ES-I3 (cell line): ENCODE data around the gene PCDHGA1.

ENCODE experiments used
- H3K36me3 ChIP-seq: 2 replicates; pipeline ENCODE4 v1.6.1; 2013; ENCODE audit warnings: mild to moderate bottlenecking, low read length, control low read depth, moderate library complexity; ENCODE audit not compliant: insufficient read depth
- H3K4me1 ChIP-seq: 2 replicates; pipeline ENCODE4 v1.6.1; 2013; ENCODE audit warnings: mild to moderate bottlenecking, control low read depth, low read length; ENCODE audit not compliant: insufficient read depth
- H3K9ac ChIP-seq: 2 replicates; pipeline ENCODE4 v1.6.1; 2013; ENCODE audit warnings: low read depth, mild to moderate bottlenecking, low read length, moderate library complexity
- H3K9me3 ChIP-seq: 2 replicates; pipeline ENCODE4 v1.6.1; 2013; ENCODE audit warnings: mild to moderate bottlenecking, low read length, moderate library complexity; ENCODE audit not compliant: control insufficient read depth, insufficient read depth

PCDHGA1 gene

GRCh38 chr5:141506381-141507155 is 176.3 kb downstream of the PCDHGA1 start:
- H3K36me3 ChIP-seq: no peaks in the 10 kb centered on the region
- H3K9me3 ChIP-seq: no peaks in the 10 kb centered on the region
- no peak overlapping the region for H3K9ac ChIP-seq
- H3K4me1 ChIP-seq: peaks cover 19% of the 10 kb centered on the region

GRCh38 chr5:141507387-141508091 is 177.2 kb downstream of the PCDHGA1 start:
- H3K9ac ChIP-seq: no peak overlapping the region

GRCh38 chr5:141508440-141508797 is 178.1 kb downstream of the PCDHGA1 start:
- no peaks in the 10 kb centered on the region for H3K36me3 ChIP-seq
- no peaks in the 10 kb centered on the region for H3K9me3 ChIP-seq
- H3K9ac ChIP-seq: peak overlapping the region; percentile 34
- peaks cover 19% of the 10 kb centered on the region for H3K4me1 ChIP-seq

More at GRCh38 chr5:141507387-141508091, 177.2 kb downstream of the PCDHGA1 start:
- Histone ChIP-seq H3K4me1 (peaks cover 19% of the 10 kb centered on the region), H3K36me3 (no peaks in the 10 kb centered on the region), H3K9me3 (no peaks in the 10 kb centered on the region)

- Histone ChIP-seq H3K9me3 (no peaks in the 10 kb centered on the region), H3K4me1 (peaks cover 19% of the 10 kb centered on the region), H3K9ac (peak overlapping the region; percentile 34; the same call in 1 of the 2 replicates), H3K36me3 (no peaks in the 10 kb centered on the region)
Measured at GRCh38 chr5:141508798-141509611, 178.7 kb downstream of the PCDHGA1 start.

- Histone ChIP-seq H3K4me1 (peaks cover 29% of the 10 kb centered on the region), H3K36me3 (no peaks in the 10 kb centered on the region), H3K9me3 (no peaks in the 10 kb centered on the region), H3K9ac (no peak overlapping the region)
Measured at GRCh38 chr5:141510160-141510559, 179.8 kb downstream of the PCDHGA1 start.

GRCh38 chr5:141510850-141511601 is 180.7 kb downstream of the PCDHGA1 start:
- H3K9ac ChIP-seq: no peak overlapping the region

GRCh38 chr5:141511771-141512325 is 181.5 kb downstream of the PCDHGA1 start:
- H3K4me1 ChIP-seq: peaks cover 38% of the 10 kb centered on the region

More at GRCh38 chr5:141510850-141511601, 180.7 kb downstream of the PCDHGA1 start:
- Histone ChIP-seq H3K9me3 (no peaks in the 10 kb centered on the region), H3K36me3 (no peaks in the 10 kb centered on the region), H3K4me1 (peaks cover 36% of the 10 kb centered on the region)

GRCh38 chr5:141512390-141512910 is 182.1 kb downstream of the PCDHGA1 start:
- Histone ChIP-seq H3K9ac (peak overlapping the region; percentile 55; the same call in 1 of the 2 replicates), H3K4me1 (peaks cover 35% of the 10 kb centered on the region), H3K9me3 (no peaks in the 10 kb centered on the region), H3K36me3 (0 out of 2 replicates have a peak, but pooled peaks cover 4% of the 10 kb centered on the region)

More at GRCh38 chr5:141511771-141512325, 181.5 kb downstream of the PCDHGA1 start:
- Histone ChIP-seq H3K9me3 (no peaks in the 10 kb centered on the region), H3K36me3 (no peaks in the 10 kb centered on the region), H3K9ac (no peak overlapping the region)

GRCh38 chr5:141512911-141513626 is 182.8 kb downstream of the PCDHGA1 start:
- 0 out of 2 replicates have a peak, but pooled peaks cover 4% of the 10 kb centered on the region for H3K36me3 ChIP-seq
- peaks cover 33% of the 10 kb centered on the region for H3K4me1 ChIP-seq
- no peaks in the 10 kb centered on the region for H3K9me3 ChIP-seq
- H3K9ac ChIP-seq: peak overlapping the region; percentile 55

- Histone ChIP-seq H3K36me3 (0 out of 2 replicates have a peak, but pooled peaks cover 4% of the 10 kb centered on the region), H3K9me3 (no peaks in the 10 kb centered on the region), H3K9ac (peak overlapping the region; percentile 55), H3K4me1 (peaks cover 28% of the 10 kb centered on the region)
Measured at GRCh38 chr5:141513627-141514329, 183.5 kb downstream of the PCDHGA1 start.

- H3K9me3 ChIP-seq: no peaks in the 10 kb centered on the region
- 0 out of 2 replicates have a peak, but pooled peaks cover 4% of the 10 kb centered on the region for H3K36me3 ChIP-seq
- peaks cover 23% of the 10 kb centered on the region for H3K4me1 ChIP-seq
- peak overlapping the region; percentile 55 for H3K9ac ChIP-seq
Measured at GRCh38 chr5:141514330-141515133, 184.2 kb downstream of the PCDHGA1 start.

- H3K36me3 ChIP-seq: 0 out of 2 replicates have a peak, but pooled peaks cover 4% of the 10 kb centered on the region
- no peak overlapping the region for H3K9ac ChIP-seq
- peaks cover 20% of the 10 kb centered on the region for H3K4me1 ChIP-seq
- no peaks in the 10 kb centered on the region for H3K9me3 ChIP-seq
Measured at GRCh38 chr5:141515141-141515540, 184.8 kb downstream of the PCDHGA1 start.
